ENCODE measurements around the gene CCDC97.
A peak's percentile ranks its signal among the peaks of the same experiment; 100 is the strongest.

CCDC97 gene

GRCh38 chr19:41298348-41298964 lies 11.5 kb upstream of the CCDC97 start:
- no peak for DNase-seq (ENCODE audit: low read depth in 2 of 2)

- no peak for DNase-seq (ENCODE audit: low read depth in 2 of 2)
Measured at GRCh38 chr19:41299046-41299754, 10.8 kb upstream of the CCDC97 start.

GRCh38 chr19:41299755-41300089 lies 10.2 kb upstream of the CCDC97 start:
- DNase-seq (ENCODE audit: low read depth in 2 of 2): no peak

GRCh38 chr19:41300555-41300954 lies 9.4 kb upstream of the CCDC97 start:
- DNase-seq (ENCODE audit: low read depth in 2 of 2): no peak

GRCh38 chr19:41302624-41303351 lies 7.2 kb upstream of the CCDC97 start:
- DNase-seq (ENCODE audit: low read depth in 2 of 2): peak; percentile 39 to 61

- DNase-seq (ENCODE audit: low read depth in 2 of 2): no peak
Measured at GRCh38 chr19:41303954-41304353, 6.0 kb upstream of the CCDC97 start.

- DNase-seq (ENCODE audit: low read depth in 2 of 2): no peak
Measured at GRCh38 chr19:41304706-41305483, 5.1 kb upstream of the CCDC97 start.

- DNase-seq (ENCODE audit: low read depth in 2 of 2): no peak
Measured at GRCh38 chr19:41305927-41306793, 3.8 kb upstream of the CCDC97 start.

- DNase-seq (ENCODE audit: low read depth in 2 of 2): no peak
Measured at GRCh38 chr19:41307090-41307875, 2.7 kb upstream of the CCDC97 start.

GRCh38 chr19:41307954-41308449 lies 2.0 kb upstream of the CCDC97 start:
- no peak for DNase-seq (ENCODE audit: low read depth in 2 of 2)

GRCh38 chr19:41308450-41309179 lies 1.4 kb upstream of the CCDC97 start:
- DNase-seq (ENCODE audit: low read depth in 2 of 2): peak; percentile 86 to 96

GRCh38 chr19:41309180-41310032 lies 566 bp upstream of the CCDC97 start:
- no peak for DNase-seq (ENCODE audit: low read depth in 2 of 2)

GRCh38 chr19:41311072-41311471 lies 1.1 kb downstream of the CCDC97 start:
- DNase-seq (ENCODE audit: low read depth in 2 of 2): no peak

GRCh38 chr19:41311613-41312012 lies 1.6 kb downstream of the CCDC97 start:
- DNase-seq (ENCODE audit: low read depth in 2 of 2): no peak

- no peak for DNase-seq (ENCODE audit: low read depth in 2 of 2)
Measured at GRCh38 chr19:41316306-41316920, 6.4 kb downstream of the CCDC97 start.

GRCh38 chr19:41318696-41319499 lies 8.9 kb downstream of the CCDC97 start:
- no peak for DNase-seq (ENCODE audit: low read depth in 2 of 2)

GRCh38 chr19:41319500-41320184 lies 9.7 kb downstream of the CCDC97 start:
- DNase-seq (ENCODE audit: low read depth in 2 of 2): no peak

Measured in stimulated activated CD4-positive, alpha-beta T cell treated with anti-CD3 and anti-CD28 coated beads, Interleukin-12 subunit alpha, Interleukin-12 subunit beta, amount 100 ng/mL, for 24 hours (primary cell).